HG03457 (cell line): ENCODE data around the gene PCIF1.

Experiments used
- ATAC-seq: cut with Tn5 transposase; IDR thresholded peaks from one replicate; pipeline ENCODE4 v1.9.1; 2021; ENCODE audit warnings: moderate number of reproducible peaks; ENCODE audit not compliant: unreplicated experiment

PCIF1 gene

GRCh38 chr20:45964006-45964400 lies 29.5 kb downstream of the PCIF1 start:
- no peak for ATAC-seq

DNA sequence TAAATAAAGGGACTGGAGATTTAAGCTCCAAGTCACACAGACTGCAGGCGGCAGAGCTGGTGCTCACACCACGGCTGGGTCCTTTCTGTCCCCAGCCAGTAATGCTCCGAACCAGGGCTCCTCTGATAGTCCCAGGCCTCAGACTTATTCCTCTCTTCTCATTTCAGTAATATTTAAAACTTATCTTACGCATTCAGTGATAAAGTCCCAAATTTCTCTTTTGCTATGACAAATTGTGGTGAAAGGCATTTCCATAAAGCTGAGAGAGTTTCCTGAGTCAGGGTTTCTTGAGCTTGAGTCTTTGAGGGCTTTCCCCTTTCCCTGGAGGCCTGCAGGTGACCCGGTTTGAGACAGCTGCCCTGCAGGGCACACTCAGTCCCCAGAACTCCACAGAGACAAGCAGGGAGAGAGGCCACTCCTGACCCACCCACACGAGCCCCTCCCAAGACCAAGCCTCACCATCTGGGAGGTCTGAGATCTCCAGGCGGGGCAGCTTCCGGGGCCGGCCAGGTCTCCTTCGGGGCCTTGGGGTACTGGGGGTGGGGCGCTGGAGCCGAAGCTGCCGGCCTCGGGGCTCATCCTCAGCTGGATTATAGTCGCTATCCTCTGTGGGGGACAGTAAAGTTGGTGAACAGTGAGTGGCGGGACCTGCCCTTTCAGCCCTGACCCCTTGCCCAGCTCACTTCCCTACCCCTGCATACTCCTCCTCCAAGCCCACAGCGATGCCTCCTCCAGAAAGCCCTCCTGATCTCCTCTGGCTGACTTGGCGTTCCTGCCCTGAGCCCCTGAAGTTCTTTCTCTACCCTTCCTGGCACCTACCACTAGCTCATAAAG lies 30.9 kb downstream of the PCIF1 start:
- ATAC-seq = no peak

DNA sequence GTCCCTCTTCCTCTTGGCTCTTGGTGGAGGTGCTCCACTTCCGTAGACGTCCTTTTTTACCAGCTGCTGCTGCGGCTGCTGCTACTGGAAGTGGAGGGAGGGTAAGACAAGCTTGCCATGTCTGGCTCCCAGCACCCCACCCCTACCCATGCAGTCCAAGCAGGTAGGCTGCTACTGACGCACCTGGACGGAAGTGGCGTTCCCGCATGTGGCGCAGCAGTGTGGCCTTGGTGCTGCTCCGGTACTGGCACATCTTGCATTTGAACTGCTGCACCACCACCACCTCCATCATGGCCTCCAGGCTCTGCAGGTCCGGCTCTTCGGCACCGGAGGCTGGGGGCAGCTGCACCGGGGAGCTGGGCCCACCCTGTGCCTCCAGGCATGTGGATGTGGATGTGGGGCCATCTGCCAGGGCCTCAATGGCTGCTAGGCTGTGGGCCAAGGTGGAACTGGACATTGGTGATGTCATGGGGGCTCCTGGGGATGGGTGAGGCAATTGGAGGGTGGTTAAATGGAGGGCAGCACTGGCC lies 33.1 kb downstream of the PCIF1 start:
- ATAC-seq = no peak

- no peak for ATAC-seq
Observed at GRCh38 chr20:45968081-45968671, 33.7 kb downstream of the PCIF1 start.

DNA sequence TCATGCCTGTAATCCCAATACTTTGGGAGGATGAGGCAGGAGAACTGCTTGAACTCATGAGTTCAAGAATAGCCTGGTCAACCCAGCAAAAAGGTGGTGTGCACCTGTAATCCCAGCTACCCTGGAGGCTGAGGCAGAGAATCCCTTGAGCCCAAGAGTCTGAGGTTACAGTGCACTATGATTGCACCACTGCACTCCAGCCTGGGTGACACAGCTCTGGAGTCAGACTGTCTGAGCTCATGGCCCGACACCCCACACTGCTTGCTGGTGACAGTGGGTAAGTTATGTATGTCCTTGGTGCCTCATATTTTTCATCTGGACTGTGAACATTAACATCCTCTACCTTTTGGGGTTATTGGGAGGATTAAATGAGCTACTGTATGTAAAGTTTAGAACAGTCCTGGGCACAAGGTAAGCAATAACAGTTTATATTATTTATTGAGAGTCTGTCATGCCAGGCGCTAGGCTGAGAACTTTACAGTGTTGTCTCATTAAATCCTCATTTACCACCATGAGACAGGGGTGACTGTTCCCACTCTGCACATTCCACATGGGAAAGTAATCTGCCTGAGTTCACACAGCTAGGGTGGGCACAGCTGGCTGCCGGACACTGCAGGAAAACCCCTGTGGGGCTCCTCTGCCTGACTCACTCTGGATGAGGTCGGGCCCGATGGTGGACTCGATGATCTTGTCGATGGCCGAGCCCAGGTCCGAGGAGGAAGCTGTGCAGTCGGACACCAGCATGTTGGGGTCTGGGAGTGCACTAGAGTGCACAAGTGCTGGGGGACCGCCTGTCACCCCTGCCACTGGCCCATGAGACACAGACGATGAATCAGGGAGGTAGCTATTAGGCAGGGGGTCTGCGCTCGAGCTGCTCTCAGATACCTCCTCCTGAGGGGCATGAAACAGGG lies 34.6 kb downstream of the PCIF1 start:
- ATAC-seq = no peak

DNA sequence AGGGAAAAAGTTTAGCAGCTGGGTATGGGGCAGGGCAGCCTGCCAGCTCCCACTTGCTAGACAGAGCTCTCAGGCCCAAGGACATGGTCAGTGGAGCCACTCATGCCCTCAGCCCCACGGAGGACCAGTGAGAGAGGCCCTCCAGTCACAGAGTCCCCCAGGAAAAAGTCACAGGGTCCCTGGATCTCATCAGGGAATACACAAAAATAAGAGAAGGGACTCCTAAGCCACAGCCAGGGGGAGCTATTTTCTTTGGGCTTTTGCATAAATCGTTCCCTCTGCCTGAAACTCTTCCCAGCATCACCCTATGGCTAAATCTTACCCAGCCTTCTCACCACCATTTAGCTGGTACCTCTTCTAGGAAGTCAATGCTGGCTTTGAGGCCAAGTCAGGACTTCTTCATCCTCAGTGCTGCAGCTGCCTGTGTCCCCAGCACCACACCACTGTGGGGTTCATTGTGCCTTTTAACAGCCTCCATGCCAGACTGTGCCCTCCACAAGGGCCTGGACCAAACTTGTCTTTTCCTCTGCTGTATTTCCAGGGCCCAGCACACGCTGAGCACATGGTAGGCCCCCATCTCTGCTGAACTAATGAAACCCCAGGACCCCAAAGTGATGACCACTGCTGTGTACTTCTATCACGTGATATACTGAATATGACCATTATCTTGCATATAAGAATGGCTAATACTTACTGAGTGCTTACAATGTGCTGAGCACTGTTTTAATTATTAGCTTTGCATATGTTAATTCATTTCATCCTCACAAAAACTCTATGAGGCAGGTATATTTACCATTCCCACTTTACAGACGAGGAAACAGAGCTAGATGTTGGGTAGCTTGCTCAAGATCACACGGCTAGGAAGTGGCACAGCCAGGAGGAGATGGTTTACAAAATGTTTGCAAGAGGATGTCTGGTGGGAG lies 35.5 kb downstream of the PCIF1 start:
- ATAC-seq = no peak

GRCh38 chr20:45970646-45971424 lies 36.4 kb downstream of the PCIF1 start:
- ATAC-seq = no peak

DNA sequence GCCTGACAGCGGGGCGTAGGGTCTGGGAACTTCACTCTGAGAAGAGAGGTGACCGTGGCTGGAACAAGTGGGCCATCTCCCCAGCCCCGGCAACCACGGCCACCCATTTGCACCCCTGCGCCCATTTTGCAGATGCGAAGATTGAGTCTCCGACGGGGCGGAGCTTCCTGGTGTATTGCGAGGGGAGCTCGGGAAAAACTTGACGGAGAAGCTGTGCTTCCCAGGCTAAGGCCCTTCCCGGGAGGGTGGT lies 36.9 kb downstream of the PCIF1 start:
- ATAC-seq = no peak

- peak; percentile 48 for ATAC-seq
Observed at GRCh38 chr20:45971675-45972499, 37.4 kb downstream of the PCIF1 start, which contains the start of gene ZNF335. ZNF335 (minus strand) TSS chr20:45972203; CDS start chr20:45971410, 793 bp downstream.

- peak; percentile 71 for ATAC-seq
Observed at GRCh38 chr20:45972500-45973183, 38.2 kb downstream of the PCIF1 start.

GRCh38 chr20:45974896-45975565 lies 40.5 kb downstream of the PCIF1 start:
- no peak for ATAC-seq

DNA sequence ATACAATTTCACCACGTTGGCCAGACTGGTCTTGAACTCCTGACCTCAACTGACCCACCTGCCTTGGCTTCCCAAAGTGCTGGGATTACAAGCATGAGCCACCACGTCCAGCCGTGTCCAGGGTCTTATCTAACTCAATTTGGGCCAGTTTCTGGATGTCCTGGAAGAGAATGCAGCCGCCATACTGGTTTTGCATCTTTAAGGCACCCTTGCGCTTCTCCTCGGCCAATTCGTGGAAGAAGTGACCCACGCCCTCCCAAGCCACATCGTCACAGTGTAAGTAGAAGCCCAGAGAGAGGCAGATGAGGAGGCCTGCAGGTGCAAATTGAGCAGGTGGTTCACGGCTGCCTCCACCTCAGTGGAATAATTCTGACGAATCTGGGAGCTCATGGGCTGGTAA lies 41.2 kb downstream of the PCIF1 start:
- no peak for ATAC-seq

GRCh38 chr20:45976086-45976485 lies 41.6 kb downstream of the PCIF1 start:
- no peak for ATAC-seq

- no peak for ATAC-seq
Observed at GRCh38 chr20:45981261-45981660, 46.8 kb downstream of the PCIF1 start.

DNA sequence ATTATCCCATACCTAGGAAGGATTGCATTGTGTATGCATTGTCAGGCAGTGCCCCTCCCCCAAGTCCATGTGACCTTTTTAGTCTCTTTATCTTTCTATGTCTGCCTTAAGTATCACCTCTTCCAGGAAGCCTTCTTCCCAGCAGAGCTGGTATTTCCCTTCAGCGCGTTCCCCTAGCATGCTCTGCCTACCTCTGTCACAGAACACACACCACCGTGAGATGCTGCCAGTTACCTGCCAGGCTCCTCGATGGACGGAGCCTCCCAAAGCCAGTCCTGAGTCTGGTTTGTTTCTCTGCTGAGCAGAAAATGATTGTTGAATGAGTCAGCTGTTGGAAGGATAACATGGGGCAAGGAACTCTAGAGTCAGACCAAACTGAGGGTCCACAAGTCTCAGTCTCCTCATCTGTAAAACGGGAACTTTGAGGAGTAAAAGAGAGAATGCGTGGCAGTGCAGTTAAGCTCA lies 48.8 kb downstream of the PCIF1 start:
- no peak for ATAC-seq

- no peak for ATAC-seq
Observed at GRCh38 chr20:45985573-45985972, 51.1 kb downstream of the PCIF1 start.

DNA sequence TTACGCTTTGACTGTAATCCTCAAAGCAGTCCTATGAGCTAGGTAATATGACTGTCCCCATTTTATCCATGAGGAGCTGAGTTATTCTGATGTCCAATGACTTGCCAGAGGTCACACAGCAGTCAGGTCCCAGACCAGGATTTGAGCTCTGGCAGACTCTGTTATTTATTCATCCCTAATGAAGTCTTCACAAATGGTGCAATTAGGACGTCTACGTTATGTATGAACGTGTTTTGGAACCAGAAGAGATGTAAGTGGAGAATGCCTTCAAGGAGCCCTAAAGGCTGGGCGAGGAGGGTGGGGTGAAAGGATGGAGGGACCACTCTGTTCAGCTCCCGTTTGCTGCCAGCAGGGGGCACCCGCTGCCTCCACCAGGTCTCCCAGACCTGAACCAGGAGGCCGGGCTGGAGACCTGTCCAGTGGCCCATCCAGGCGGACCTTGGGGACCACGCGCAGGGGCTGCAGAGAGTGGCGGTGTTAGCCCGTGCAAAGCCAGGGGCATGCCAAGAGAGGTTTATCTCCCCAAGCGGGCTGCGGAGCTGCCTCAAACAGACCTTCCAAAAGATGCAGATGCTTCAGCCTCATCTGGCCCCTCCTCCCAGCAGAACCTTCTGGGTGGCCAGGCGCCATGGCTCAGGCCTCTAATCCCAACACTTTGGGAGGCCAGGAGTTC lies 52.8 kb downstream of the PCIF1 start:
- no peak for ATAC-seq
